Uterus (tissue), 4 donors: ENCODE results near the gene VPS11. TPM values are rescaled to one million over a fixed set of nuclear protein-coding genes. Genes with fewer than 3 reads are reported as not detected.

ENCODE experiments used
- DNase-seq, 2 donors: peaks; one replicate each; pipeline ENCODE4 v3.0.0-alpha.2; 2019 to 2020
- H3K27ac ChIP-seq, 2 donors: fragments of 200-600 bp; sonication (generic); 1 replicate in 1 of 2; 2 replicates in 1 of 2; pipeline ENCODE4 v1.5.1; 2016 to 2018
- H3K27me3 ChIP-seq, 2 donors: fragments of 200-600 bp; sonication (generic); one replicate each; pipeline ENCODE4 v1.5.1; 2018 to 2019; ENCODE audit warnings: control low read depth in 1 of 2
- H3K36me3 ChIP-seq, 2 donors: fragments of 200-600 bp; sonication (generic); one replicate each; pipeline ENCODE4 v1.5.1; 2019; ENCODE audit warnings: control low read depth in 1 of 2
- H3K4me1 ChIP-seq, 2 donors: fragments of 200-600 bp; sonication (generic); one replicate each; pipeline ENCODE4 v1.5.1; 2018 to 2019; ENCODE audit warnings: control low read depth in 1 of 2
- H3K4me3 ChIP-seq, 2 donors: fragments of 200-600 bp; sonication (generic); 1 replicate in 1 of 2; 2 replicates in 1 of 2; pipeline ENCODE4 v1.5.1; 2018 to 2019; ENCODE audit warnings: mild to moderate bottlenecking in 1 of 2
- H3K9me3 ChIP-seq, 2 donors: fragments of 200-600 bp; sonication (generic); one replicate each; pipeline ENCODE4 v1.5.1; 2019; ENCODE audit warnings: control low read depth in 1 of 2
- CTCF ChIP-seq, 4 experiments: fragments of 200-600 bp in 2 of 4; fragments of 450-650 bp in 2 of 4; sonication (generic) in 2 of 4; IDR thresholded peaks; one replicate each; pipeline ENCODE4 v1.5.1; 2016 to 2019; ENCODE audit warnings: antibody characterized with exemption in 4 of 4, mild to moderate bottlenecking in 2 of 4, moderate library complexity in 1 of 4
- POLR2A ChIP-seq, 2 donors: fragments of 450-650 bp; IDR thresholded peaks; one replicate each; pipeline ENCODE4 v1.6.1; 2016; ENCODE audit warnings: antibody characterized with exemption in 2 of 2, mild to moderate bottlenecking in 1 of 2, moderate library complexity in 1 of 2
- intact Hi-C: fragments of 100-400 bp; cut with DNase I; formaldehyde crosslinking; loops from one replicate; pipeline ENCODE4 v1.15.1; 2023; ENCODE audit warnings: low total_unique reads
- total RNA-seq, 4 donors: library from RNA; depleted of rRNA in 3 of 4; stranded (reverse); fragments of >200 nt in 3 of 4; gene quantifications; one replicate each; pipeline versions ENCODE4 v1.1.0 to v1.2.4, GENCODE V29; 2014 to 2023
- donor health status: DM: yes; HTN: yes; CAD: no.

The VPS11 gene
- total RNA-seq, 4 donors from 2014 or later = 25.6 to 86.6 (median 36.3) TPM

- TF ChIP-seq CTCF (IDR thresholded peaks at IDR 0.05) = no peak
- no peak for TF ChIP-seq POLR2A (IDR thresholded peaks at IDR 0.05)
- Histone ChIP-seq H3K4me1 (peaks cover 0 to 3% of the 10 kb centered on the region in 2 donors), H3K27ac (no peak overlapping the region), H3K27me3 (no peaks in the 10 kb centered on the region), H3K9me3 (no peaks in the 10 kb centered on the region), H3K36me3 (no peaks in the 10 kb centered on the region), H3K4me3 (no peak overlapping the region)
- DNase-seq = no peak
- intact Hi-C loops = no loop called here
These were observed 49.5 kb downstream of the VPS11 start for GRCh38 chr11:119117004-119117706.

- peaks cover 0 to 10% of the 10 kb centered on the region in 2 donors for H3K4me1 ChIP-seq
- H3K27me3 ChIP-seq = no peaks in the 10 kb centered on the region
- no peak for TF ChIP-seq POLR2A (IDR thresholded peaks at IDR 0.05)
- no peak for TF ChIP-seq CTCF (IDR thresholded peaks at IDR 0.05)
- H3K36me3 ChIP-seq = no peaks in the 10 kb centered on the region
- no peak overlapping the region for H3K4me3 ChIP-seq
- intact Hi-C loops = no loop called here
- no peak for DNase-seq
- H3K27ac ChIP-seq = no peak overlapping the region
- no peaks in the 10 kb centered on the region for H3K9me3 ChIP-seq
These were observed 50.6 kb downstream of the VPS11 start for GRCh38 chr11:119118227-119118626.

GRCh38 chr11:119118946-119119345, 51.3 kb downstream of the VPS11 start:
- TF ChIP-seq POLR2A (IDR thresholded peaks at IDR 0.05) (no peak), CTCF (IDR thresholded peaks at IDR 0.05) (no peak)
- no peak overlapping the region for H3K4me3 ChIP-seq

GRCh38 chr11:119120639-119121007, 53.0 kb downstream of the VPS11 start:
- Histone ChIP-seq H3K36me3 (no peaks in the 10 kb centered on the region), H3K4me3 (peak overlapping the region; percentile 29 to 91), H3K9me3 (no peaks in the 10 kb centered on the region), H3K27ac (peak overlapping the region; percentile 81 to 85), H3K27me3 (no peaks in the 10 kb centered on the region), H3K4me1 (peaks cover 0 to 10% of the 10 kb centered on the region in 2 donors)
- intact Hi-C loops = no loop called here
- no peak for TF ChIP-seq POLR2A (IDR thresholded peaks at IDR 0.05)
- TF ChIP-seq CTCF (IDR thresholded peaks at IDR 0.05) = no peak
- DNase-seq = peak in 1 of 2 donors; percentile 50

More at GRCh38 chr11:119118946-119119345, 51.3 kb downstream of the VPS11 start:
- Histone ChIP-seq H3K9me3 (no peaks in the 10 kb centered on the region), H3K36me3 (no peaks in the 10 kb centered on the region), H3K27me3 (no peaks in the 10 kb centered on the region), H3K27ac (no peak overlapping the region), H3K4me1 (peaks cover 0 to 10% of the 10 kb centered on the region in 2 donors)
- no peak for DNase-seq
- intact Hi-C loops = no loop called here

GRCh38 chr11:119121008-119121810, 53.6 kb downstream of the VPS11 start, which contains the start of gene HINFP:
Gene HINFP (plus strand): TSS chr11:119121580. CDS start chr11:119126945, 5,365 bp downstream.
- Histone ChIP-seq H3K27ac (peak within 1 kb of the TSS; percentile 81 to 87), H3K4me3 (peak within 1 kb of the TSS; percentile 79 to 91), H3K27me3 (no peaks in the 10 kb centered on the region), H3K4me1 (peaks cover 0 to 10% of the 10 kb centered on the region in 2 donors), H3K9me3 (no peaks in the 10 kb centered on the region), H3K36me3 (no peaks in the 10 kb centered on the region)
- intact Hi-C loops = no loop called here
- TF ChIP-seq POLR2A (IDR thresholded peaks at IDR 0.05) (peak; percentile 79 to 81), CTCF (IDR thresholded peaks at IDR 0.05) (peak in 1 of 4 experiments; percentile 24)
- DNase-seq = peak; percentile 99 to 100
